ENCODE results near the gene IQCH. TPM values are rescaled to one million over a fixed set of nuclear protein-coding genes. Genes with fewer than 3 reads are reported as not detected.

IQCH gene
- total RNA-seq, 2 donors from 2014 or later: 0.52 to 0.83 TPM

DNA sequence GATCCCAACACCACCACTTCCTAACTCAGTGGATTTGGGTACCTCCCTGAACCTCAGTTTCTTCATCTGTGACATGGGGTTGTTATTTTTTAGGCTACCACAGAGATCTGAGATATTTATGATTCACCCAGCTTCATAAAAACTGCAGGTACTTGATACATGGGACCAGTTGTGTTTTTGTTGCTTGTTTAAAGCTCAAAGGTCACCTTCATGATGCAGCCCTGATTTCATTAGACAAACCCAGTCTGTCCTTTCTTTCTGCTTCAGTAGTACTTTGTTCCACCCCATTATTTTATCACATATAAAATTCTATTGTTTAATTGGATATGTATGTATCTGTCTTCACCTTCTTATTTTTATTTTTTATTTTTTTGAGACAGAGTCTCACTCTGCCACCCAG, 208.9 kb downstream of the IQCH start:
- TF ChIP-seq CTCF (IDR thresholded peaks at IDR 0.05): no peak
- Histone ChIP-seq H3K9me3 (no peaks in the 10 kb centered on the region), H3K27ac (no peak overlapping the region), H3K27me3 (no peaks in the 10 kb centered on the region), H3K4me3 (no peak overlapping the region), H3K4me1 (no peaks in the 10 kb centered on the region), H3K36me3 (no peaks in the 10 kb centered on the region)
- no peak for DNase-seq (ENCODE audit: low spot score)

DNA sequence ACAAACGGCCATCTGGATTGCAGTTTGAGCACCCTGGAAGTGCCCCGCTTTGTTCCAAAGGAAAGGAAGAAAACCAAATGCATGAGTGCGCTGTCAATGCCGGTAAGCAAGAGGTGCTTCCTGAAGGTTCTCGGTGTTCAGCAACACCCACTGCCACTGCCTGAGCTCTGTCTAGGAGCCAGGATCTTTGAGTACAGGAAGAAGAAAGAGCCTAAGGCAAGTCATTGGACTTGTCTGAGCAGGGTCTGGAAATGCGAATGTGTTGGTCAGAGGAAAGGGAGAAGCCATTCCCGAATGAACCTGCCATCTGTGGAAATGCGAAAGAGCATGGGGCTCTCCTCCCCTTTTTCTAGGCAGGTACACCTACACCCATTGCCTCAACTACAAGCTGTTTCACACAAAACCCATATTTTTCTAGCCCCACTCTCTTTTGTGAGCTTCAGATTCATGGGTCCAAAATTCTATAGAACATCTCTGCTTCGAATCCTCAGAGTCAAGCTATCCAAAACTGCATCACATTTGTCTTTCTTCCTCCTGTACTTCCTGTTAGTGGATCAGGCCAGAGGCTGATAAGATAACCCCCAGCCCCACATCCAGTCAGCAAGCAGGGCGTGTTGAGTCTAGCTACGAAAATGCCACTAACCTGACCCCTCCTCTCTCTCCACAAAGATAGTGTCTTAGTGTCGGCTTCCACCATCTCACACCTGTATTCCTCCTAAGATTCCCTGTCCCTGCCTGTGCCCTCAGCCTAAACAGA, 210.8 kb downstream of the IQCH start:
- H3K27ac ChIP-seq: no peak overlapping the region

GRCh38 chr15:67468416-67468815, 213.8 kb downstream of the IQCH start:
- Histone ChIP-seq H3K4me3 (no peak overlapping the region), H3K9me3 (no peaks in the 10 kb centered on the region), H3K4me1 (no peaks in the 10 kb centered on the region), H3K36me3 (no peaks in the 10 kb centered on the region), H3K27me3 (no peaks in the 10 kb centered on the region), H3K27ac (no peak overlapping the region)
- TF ChIP-seq CTCF (IDR thresholded peaks at IDR 0.05): no peak
- no peak for DNase-seq (ENCODE audit: low spot score)

More for the DNA sequence above, 210.8 kb downstream of the IQCH start:
- Histone ChIP-seq H3K4me3 (no peak overlapping the region), H3K36me3 (no peaks in the 10 kb centered on the region), H3K9me3 (no peaks in the 10 kb centered on the region), H3K4me1 (no peaks in the 10 kb centered on the region), H3K27me3 (no peaks in the 10 kb centered on the region)
- TF ChIP-seq CTCF (IDR thresholded peaks at IDR 0.05): no peak
- no peak for DNase-seq (ENCODE audit: low spot score)

GRCh38 chr15:67469680-67470079, 215.1 kb downstream of the IQCH start:
- H3K36me3 ChIP-seq: no peaks in the 10 kb centered on the region
- no peak for DNase-seq (ENCODE audit: low spot score)
- no peak for TF ChIP-seq CTCF (IDR thresholded peaks at IDR 0.05)
- H3K9me3 ChIP-seq: no peaks in the 10 kb centered on the region
- H3K4me1 ChIP-seq: no peaks in the 10 kb centered on the region
- no peak overlapping the region for H3K27ac ChIP-seq
- H3K27me3 ChIP-seq: no peaks in the 10 kb centered on the region
- H3K4me3 ChIP-seq: no peak overlapping the region

- TF ChIP-seq CTCF (IDR thresholded peaks at IDR 0.05): no peak
- Histone ChIP-seq H3K4me3 (no peak overlapping the region), H3K9me3 (no peaks in the 10 kb centered on the region), H3K27ac (no peak overlapping the region), H3K27me3 (no peaks in the 10 kb centered on the region), H3K4me1 (no peaks in the 10 kb centered on the region), H3K36me3 (no peaks in the 10 kb centered on the region)
- no peak for DNase-seq (ENCODE audit: low spot score)
These were observed 218.4 kb downstream of the IQCH start for GRCh38 chr15:67472957-67473356.

Measured in right atrium auricular region (tissue), 2 donors.